Mononuclear cell (primary cell): ENCODE results near the gene TLR4. TPM values are rescaled to one million over a fixed set of nuclear protein-coding genes. Genes with fewer than 3 reads are reported as not detected.

Experiments
- H3K27me3 ChIP-seq: 2 replicates; pipeline ENCODE4 v1.6.0; 2011; ENCODE audit warnings: low read length, control low read depth; ENCODE audit not compliant: insufficient read depth
- H3K4me1 ChIP-seq: 2 replicates; pipeline ENCODE4 v1.5.1; 2011; ENCODE audit warnings: mild to moderate bottlenecking, low read length, control low read depth; ENCODE audit not compliant: insufficient read depth
- H3K4me3 ChIP-seq: 2 replicates; pipeline ENCODE4 v1.5.1; 2011; ENCODE audit warnings: mild to moderate bottlenecking, low read length, moderate library complexity
- H3K9me3 ChIP-seq: 2 replicates; pipeline ENCODE4 v1.5.1; 2011; ENCODE audit warnings: low read depth, mild to moderate bottlenecking, control low read depth, low read length
- total RNA-seq: library from RNA; depleted of rRNA; stranded (reverse); fragments of >200 nt; gene quantifications from one replicate; pipeline ENCODE4 v1.2.3, GENCODE V29; 2012

Gene TLR4
- total RNA-seq, 1 donor: 59.9 TPM

DNA sequence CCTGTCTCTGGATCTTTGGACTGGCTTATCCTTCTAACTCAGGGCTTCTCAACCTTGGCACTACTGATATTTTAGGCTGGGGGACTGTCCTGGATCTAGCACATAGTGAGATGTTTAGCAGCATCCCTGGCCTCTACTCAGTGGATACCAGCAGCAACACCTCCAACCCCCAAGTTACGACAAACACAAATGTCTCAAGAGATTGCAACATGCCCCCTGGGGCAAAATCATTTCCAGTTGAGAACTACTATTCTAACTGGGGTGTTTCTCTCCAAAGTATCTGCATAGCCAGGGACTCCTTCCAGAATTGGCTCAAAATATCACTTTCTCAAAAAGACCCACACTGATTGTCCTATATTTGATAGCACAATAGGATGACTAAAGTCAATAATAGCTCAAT, 7.2 kb upstream of the TLR4 start:
- Histone ChIP-seq H3K4me3 (no peak overlapping the region), H3K9me3 (no peaks in the 10 kb centered on the region), H3K27me3 (no peaks in the 10 kb centered on the region), H3K4me1 (peaks cover 18% of the 10 kb centered on the region)

DNA sequence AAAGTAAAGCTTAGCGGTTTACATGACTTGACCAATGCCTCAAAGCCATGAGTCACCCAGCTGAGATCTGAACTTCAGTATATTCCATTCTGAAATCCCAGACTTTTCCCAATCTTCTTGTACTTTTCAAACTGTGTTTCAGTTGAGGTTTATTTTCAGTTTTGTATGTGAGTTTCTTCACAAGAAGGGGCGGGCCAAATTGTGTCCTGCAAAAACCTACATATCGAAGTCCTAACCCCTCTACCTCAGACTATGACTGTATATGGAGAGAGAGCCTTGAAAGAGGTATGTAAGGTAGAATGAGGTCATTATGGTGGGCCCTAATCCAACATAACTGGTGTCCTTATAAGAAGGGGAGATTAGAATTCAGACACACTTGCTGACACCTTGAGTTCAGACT, 666 bp upstream of the TLR4 start:
- Histone ChIP-seq H3K27me3 (no peaks in the 10 kb centered on the region), H3K4me3 (no peak overlapping the region), H3K9me3 (no peaks in the 10 kb centered on the region), H3K4me1 (peaks cover 25% of the 10 kb centered on the region)

DNA sequence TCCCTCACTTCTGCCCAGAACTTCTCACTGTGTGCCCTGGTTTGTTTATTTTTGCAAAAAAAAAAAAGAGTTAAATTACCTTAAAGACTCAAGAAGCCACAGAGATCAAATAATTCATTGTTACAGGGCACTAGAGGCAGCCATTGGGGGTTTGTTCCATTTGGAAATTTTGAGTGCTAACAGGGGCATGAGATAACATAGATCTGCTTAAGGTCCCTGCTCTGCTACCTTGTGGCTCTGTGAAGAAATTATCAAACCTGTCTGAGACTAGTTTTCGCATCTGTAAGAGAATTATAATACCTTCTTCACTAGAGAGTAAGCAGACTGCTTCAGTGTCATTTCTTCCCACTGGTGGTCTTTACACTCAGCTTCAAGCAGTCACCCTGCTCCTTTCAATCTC, 394 bp downstream of the TLR4 start:
- Histone ChIP-seq H3K9me3 (no peaks in the 10 kb centered on the region), H3K27me3 (no peaks in the 10 kb centered on the region), H3K4me1 (peaks cover 29% of the 10 kb centered on the region), H3K4me3 (peak overlapping the region; percentile 62)

DNA sequence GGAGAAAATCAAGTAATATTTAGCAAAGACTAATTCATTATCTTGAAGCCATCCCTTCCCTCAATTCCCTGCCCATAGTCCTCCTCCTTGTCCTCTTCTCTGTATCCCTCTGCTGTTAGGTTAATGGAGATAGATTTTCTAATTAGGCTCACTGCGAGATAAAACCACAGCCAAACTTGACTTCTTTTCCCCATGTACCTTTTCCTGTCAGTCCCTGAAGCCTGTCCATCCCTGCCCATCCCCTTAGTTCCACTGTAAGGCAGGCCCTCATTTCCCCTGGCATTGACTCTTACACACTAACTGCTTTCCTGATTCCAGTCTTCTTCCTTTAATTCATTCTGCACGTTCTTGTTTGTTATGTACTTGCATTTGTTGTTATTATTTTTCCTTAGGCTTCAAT, 1.2 kb downstream of the TLR4 start:
- Histone ChIP-seq H3K4me3 (peak overlapping the region; percentile 62), H3K4me1 (peaks cover 29% of the 10 kb centered on the region), H3K27me3 (no peaks in the 10 kb centered on the region), H3K9me3 (no peaks in the 10 kb centered on the region)

DNA sequence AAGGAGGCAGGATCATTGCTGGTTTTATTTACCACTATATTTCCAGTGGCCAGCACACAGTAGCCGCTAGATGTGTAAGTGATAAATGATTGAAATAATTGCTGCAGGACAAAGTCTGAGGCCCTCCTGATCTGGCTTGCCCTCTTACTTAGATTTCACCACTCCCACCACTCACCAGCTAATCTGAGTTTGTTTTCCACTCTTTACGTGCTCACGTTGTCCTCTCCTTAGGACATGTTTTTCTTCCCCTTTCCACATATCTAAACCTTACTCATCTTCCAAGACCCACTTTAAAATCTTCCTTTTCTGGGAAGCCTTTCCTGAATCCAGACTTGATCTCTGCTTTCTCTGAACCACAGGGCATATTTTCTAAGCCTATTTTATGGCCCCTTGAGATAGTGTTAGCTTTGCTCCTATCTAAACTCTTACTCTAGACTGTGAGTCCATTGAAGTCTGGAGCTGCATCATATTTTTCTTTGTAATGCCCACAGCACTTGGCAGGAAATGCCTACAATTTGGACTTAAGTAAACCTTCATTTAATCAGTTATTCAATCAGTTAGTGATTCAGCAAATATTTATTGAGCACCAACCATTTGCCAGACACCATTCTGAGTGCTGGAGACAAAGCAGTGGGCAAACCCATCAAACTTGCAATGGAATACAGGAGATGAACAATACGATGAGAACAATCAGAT, 2.4 kb downstream of the TLR4 start:
- Histone ChIP-seq H3K27me3 (no peaks in the 10 kb centered on the region), H3K4me3 (peak overlapping the region; percentile 62), H3K9me3 (no peaks in the 10 kb centered on the region), H3K4me1 (peaks cover 29% of the 10 kb centered on the region)

DNA sequence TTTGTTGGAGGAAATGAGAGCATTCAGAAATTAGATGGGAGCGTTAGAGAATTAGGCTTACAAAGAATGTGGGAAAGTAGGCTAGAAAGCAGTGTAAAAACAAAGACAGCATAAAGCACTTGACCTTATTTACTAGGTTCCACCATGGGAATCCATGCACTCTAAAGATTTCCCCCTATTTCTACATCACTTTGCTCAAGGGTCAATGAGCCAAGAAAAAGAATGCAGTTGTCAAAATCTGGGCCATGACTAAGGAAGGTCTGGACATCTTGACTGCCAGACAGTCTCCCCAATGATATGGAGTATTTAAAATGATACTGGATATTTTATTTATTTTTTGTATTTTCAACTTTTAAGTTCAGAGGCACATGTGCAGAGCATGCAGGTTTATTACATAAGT, 3.4 kb downstream of the TLR4 start:
- no peaks in the 10 kb centered on the region for H3K9me3 ChIP-seq
- no peaks in the 10 kb centered on the region for H3K27me3 ChIP-seq
- peaks cover 29% of the 10 kb centered on the region for H3K4me1 ChIP-seq
- no peak overlapping the region for H3K4me3 ChIP-seq

DNA sequence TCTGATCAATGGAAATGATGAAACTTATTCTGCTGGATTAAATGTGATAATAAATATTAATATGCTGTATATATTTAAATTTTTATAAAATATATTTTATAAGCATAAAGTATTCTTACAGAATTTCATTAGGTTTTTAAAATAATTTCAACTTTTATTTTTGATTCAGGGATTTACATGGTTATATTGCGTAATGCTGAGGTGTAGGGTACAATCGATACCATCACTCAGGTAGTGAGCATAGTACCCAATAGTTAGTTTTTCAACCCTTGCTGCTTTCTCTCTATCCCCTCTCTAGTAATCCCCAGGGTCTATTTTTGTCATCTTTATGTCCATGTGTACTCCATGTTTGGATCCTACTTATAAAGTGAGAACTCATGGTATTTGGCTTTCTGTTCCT, 5.7 kb downstream of the TLR4 start:
- H3K4me3 ChIP-seq: no peak overlapping the region
- H3K4me1 ChIP-seq: peaks cover 40% of the 10 kb centered on the region
- no peaks in the 10 kb centered on the region for H3K9me3 ChIP-seq
- H3K27me3 ChIP-seq: no peaks in the 10 kb centered on the region

DNA sequence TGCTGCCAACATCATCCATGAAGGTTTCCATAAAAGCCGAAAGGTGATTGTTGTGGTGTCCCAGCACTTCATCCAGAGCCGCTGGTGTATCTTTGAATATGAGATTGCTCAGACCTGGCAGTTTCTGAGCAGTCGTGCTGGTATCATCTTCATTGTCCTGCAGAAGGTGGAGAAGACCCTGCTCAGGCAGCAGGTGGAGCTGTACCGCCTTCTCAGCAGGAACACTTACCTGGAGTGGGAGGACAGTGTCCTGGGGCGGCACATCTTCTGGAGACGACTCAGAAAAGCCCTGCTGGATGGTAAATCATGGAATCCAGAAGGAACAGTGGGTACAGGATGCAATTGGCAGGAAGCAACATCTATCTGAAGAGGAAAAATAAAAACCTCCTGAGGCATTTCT, 10.1 kb downstream of the TLR4 start:
- H3K27me3 ChIP-seq: no peaks in the 10 kb centered on the region
- no peak overlapping the region for H3K4me3 ChIP-seq
- H3K4me1 ChIP-seq: peaks cover 53% of the 10 kb centered on the region
- H3K9me3 ChIP-seq: no peaks in the 10 kb centered on the region

DNA sequence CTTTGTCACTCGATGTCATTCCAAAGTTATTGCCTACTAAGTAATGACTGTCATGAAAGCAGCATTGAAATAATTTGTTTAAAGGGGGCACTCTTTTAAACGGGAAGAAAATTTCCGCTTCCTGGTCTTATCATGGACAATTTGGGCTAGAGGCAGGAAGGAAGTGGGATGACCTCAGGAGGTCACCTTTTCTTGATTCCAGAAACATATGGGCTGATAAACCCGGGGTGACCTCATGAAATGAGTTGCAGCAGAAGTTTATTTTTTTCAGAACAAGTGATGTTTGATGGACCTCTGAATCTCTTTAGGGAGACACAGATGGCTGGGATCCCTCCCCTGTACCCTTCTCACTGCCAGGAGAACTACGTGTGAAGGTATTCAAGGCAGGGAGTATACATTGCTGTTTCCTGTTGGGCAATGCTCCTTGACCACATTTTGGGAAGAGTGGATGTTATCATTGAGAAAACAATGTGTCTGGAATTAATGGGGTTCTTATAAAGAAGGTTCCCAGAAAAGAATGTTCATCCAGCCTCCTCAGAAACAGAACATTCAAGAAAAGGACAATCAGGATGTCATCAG, 11.3 kb downstream of the TLR4 start:
- H3K9me3 ChIP-seq: no peaks in the 10 kb centered on the region
- H3K27me3 ChIP-seq: no peaks in the 10 kb centered on the region
- no peak overlapping the region for H3K4me3 ChIP-seq
- peaks cover 65% of the 10 kb centered on the region for H3K4me1 ChIP-seq

DNA sequence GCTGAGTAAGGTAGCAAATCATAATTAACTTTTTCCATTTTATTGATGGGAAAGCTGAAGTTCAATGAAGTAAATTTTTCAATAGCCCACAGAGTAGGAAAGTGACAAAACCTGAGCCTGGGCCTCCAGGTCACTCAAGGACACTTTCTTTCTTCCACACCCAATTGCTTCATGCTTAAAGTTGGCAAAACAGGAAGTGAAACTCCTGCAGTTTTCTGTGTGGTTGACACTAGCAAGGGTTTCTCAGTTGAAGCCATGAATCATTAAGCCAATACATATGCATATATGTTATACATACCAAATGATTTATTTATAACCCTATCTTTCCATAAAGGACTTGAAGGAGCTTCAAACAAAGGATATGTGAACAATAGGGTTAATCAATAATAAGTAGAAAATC, 13.9 kb downstream of the TLR4 start:
- Histone ChIP-seq H3K4me3 (no peak overlapping the region), H3K27me3 (no peaks in the 10 kb centered on the region), H3K4me1 (peaks cover 85% of the 10 kb centered on the region), H3K9me3 (no peaks in the 10 kb centered on the region)

DNA sequence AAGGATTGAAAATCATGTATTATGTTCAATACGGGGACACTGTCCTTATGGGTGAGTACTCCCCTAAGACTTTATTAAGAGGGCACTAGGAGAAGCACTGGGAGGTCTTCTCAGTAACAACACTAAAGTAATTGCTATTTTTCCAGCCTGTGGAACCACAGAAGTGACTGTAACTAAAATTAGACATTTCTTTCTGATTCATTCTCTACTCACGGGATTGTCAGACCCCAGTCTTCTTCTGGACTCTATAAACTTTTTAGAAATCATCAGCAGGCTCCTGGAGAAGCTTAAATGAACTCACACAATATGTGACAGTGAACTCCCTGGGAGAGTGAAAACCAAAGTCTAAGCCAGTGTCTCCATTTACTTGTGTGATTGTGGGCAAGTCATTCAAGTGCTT, 14.5 kb downstream of the TLR4 start:
- H3K27me3 ChIP-seq: no peaks in the 10 kb centered on the region
- H3K4me1 ChIP-seq: peaks cover 85% of the 10 kb centered on the region
- no peak overlapping the region for H3K4me3 ChIP-seq

DNA sequence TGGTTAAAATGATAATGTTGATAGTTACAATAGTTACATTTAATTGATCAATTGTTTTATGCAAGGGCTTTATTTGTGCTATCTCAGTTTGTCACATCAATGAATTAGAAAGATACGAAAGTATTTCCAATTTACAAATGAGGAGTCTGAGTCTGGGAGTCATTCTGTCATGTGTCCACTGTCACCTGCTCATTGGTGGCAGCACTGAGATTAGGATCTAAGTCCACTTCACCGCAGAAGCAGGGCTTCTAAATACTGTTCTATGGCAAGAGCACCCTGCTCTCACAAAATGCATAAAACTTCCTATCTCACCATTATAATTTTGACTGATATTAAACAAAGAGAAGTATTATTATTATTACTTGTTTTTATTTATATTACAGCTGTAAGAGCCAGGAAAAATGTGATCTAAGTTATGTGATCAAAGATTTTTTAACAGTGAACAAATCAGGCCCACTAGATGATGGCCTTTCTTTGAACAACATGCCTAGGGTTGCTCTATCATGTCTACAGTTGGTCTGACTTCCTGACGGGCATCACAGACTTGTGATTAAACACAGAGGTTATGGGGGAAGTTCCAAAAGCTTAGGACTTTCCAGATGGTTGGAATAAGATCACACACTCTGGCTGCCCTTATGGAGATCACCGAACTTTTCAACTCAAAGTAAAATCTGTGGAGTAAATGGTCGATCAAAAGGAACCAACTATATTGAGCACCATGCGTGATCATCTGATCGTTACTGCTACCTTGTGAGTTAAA, 15.1 kb downstream of the TLR4 start:
- Histone ChIP-seq H3K9me3 (no peaks in the 10 kb centered on the region), H3K4me3 (no peak overlapping the region), H3K4me1 (peaks cover 86% of the 10 kb centered on the region), H3K27me3 (no peaks in the 10 kb centered on the region)

More for the DNA sequence above, 14.5 kb downstream of the TLR4 start:
- H3K9me3 ChIP-seq: no peaks in the 10 kb centered on the region

DNA sequence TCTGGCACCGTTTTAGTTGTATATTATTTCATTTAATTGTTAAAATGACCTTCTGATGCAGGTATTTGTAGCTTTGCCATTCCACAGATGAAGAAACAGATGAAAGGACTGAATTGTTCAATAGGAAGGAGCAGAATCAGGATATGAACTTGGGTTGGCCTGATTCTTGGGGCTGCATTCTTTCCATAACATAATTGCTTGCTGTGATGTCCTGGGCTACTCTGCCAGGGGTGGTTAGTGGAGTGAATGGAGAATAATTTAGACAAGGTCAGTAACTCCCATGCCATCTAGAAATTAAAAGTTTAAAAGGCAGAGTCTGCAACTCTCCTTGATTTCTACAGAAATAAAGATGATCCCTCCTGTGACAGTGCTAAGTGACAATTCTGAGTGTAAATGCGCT, 15.9 kb downstream of the TLR4 start:
- H3K4me1 ChIP-seq: peaks cover 86% of the 10 kb centered on the region
- no peak overlapping the region for H3K4me3 ChIP-seq
- no peaks in the 10 kb centered on the region for H3K27me3 ChIP-seq
- H3K9me3 ChIP-seq: no peaks in the 10 kb centered on the region

DNA sequence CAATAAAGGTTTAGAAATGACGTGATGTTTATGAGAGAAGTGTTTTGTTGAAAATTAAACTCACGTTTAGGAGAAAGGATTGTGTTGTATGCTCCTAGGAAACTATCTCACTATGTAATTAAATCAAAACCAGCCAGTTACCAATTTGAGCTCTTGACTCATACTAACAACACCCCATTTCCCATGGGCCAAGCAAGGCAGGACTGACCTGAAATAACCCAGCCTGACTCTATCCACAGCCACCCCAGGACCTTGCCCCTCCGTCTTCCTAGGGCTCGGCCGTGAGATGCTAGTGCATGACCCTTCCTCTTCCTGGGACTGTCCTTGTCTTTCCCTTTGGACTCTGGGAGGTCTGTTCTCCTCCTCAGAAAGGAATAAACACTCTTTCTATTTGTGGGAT, 16.4 kb downstream of the TLR4 start:
- no peak overlapping the region for H3K4me3 ChIP-seq
- no peaks in the 10 kb centered on the region for H3K27me3 ChIP-seq
- peaks cover 86% of the 10 kb centered on the region for H3K4me1 ChIP-seq
- no peaks in the 10 kb centered on the region for H3K9me3 ChIP-seq

DNA sequence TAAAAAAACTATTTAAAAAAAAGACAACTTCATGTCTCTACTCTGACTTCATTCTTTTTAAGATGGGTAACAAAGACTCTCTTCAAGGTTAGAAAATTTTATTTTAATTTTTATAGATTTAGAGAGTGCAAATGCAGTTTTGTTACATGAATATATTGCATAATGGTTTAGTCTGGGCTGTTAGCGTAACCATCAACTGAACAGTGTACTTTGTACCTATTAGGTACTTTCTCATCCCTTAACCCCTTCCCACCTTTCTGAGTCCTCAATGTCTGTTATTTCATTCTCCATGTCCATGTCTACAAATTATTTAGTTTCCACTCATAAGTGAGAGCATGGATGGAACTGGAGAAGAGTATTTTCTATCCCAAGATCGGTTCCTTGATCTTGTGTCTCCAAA, 16.8 kb downstream of the TLR4 start:
- Histone ChIP-seq H3K9me3 (no peaks in the 10 kb centered on the region), H3K4me3 (no peak overlapping the region), H3K27me3 (no peaks in the 10 kb centered on the region), H3K4me1 (peaks cover 85% of the 10 kb centered on the region)
